GM12878 (cell line): Measurements from ENCODE around the gene HMOX1. TPM values are rescaled to one million over a fixed set of nuclear protein-coding genes. Genes with fewer than 3 reads are reported as not detected.
A peak's percentile ranks its signal among the peaks of the same experiment; 100 is the strongest.

Experiments used
- ATF2 ChIP-seq: IDR thresholded peaks from 2 replicates; pipeline ENCODE4 v1.6.1; 2012; ENCODE audit warnings: low read length, inconsistent platforms
- ATF7 ChIP-seq: fragments of 450-650 bp; IDR thresholded peaks from 2 replicates; pipeline ENCODE4 v1.6.1; 2016; ENCODE audit warnings: low read depth, mild to moderate bottlenecking
- DPF2 ChIP-seq: fragments of 450-650 bp; IDR thresholded peaks from 2 replicates; pipeline ENCODE4 v1.6.1; 2017; ENCODE audit warnings: mild to moderate bottlenecking
- E2F8 ChIP-seq: fragments of 450-650 bp; IDR thresholded peaks from 2 replicates; pipeline ENCODE4 v1.6.1; 2018; ENCODE audit warnings: mild to moderate bottlenecking, low read depth, moderate library complexity; ENCODE audit not compliant: partially characterized antibody
- EZH2 ChIP-seq: IDR thresholded peaks from 2 replicates; pipeline ENCODE4 v1.6.1; 2012; ENCODE audit warnings: low read depth, mild to moderate bottlenecking, control low read depth, inconsistent platforms, low read length, borderline replicate concordance; ENCODE audit not compliant: control insufficient read depth
- HDAC2 ChIP-seq: fragments of 200-600 bp; sonication (generic); IDR thresholded peaks from 2 replicates; pipeline ENCODE4 v1.6.1; 2017
- HDAC6 ChIP-seq: fragments of 200-600 bp; sonication (generic); IDR thresholded peaks from one replicate; pipeline ENCODE4 v1.8.0; 2017; ENCODE audit warnings: antibody characterized with exemption; ENCODE audit not compliant: unreplicated experiment
- MAX ChIP-seq: IDR thresholded peaks from 2 replicates; pipeline ENCODE4 v1.6.1; 2012; ENCODE audit warnings: low read depth, low read length, improper control_type of control experiment
- NFIC ChIP-seq: IDR thresholded peaks from 2 replicates; pipeline ENCODE4 v1.6.1; 2012; ENCODE audit warnings: low read depth, mild to moderate bottlenecking, inconsistent platforms, low read length, moderate library complexity
- NFYA ChIP-seq: IDR thresholded peaks from 2 replicates; pipeline ENCODE4 v1.6.1; 2011; ENCODE audit warnings: low read depth, mild to moderate bottlenecking, low read length, improper control_type of control experiment, borderline replicate concordance
- NKRF ChIP-seq: fragments of 450-650 bp; conservative IDR thresholded peaks from 2 replicates; pipeline ENCODE4 v1.6.1; 2017; ENCODE audit warnings: mild to moderate bottlenecking, moderate library complexity
- PBX3 ChIP-seq: IDR thresholded peaks from 2 replicates; pipeline ENCODE4 v1.6.1; 2011; ENCODE audit warnings: mild to moderate bottlenecking, low read depth, low read length, moderate library complexity; ENCODE audit not compliant: insufficient replicate concordance
- PKNOX1 ChIP-seq: fragments of 450-650 bp; IDR thresholded peaks from 2 replicates; pipeline ENCODE4 v1.6.1; 2016; ENCODE audit warnings: mild to moderate bottlenecking
- PML ChIP-seq: IDR thresholded peaks from 2 replicates; pipeline ENCODE4 v1.6.1; 2012; ENCODE audit warnings: low read length, inconsistent platforms
- POLR2AphosphoS5 ChIP-seq: IDR thresholded peaks from 2 replicates; pipeline ENCODE4 v1.6.1; 2011; ENCODE audit warnings: mild to moderate bottlenecking, low read length, inconsistent platforms
- RB1 ChIP-seq: fragments of 450-650 bp; formaldehyde crosslinking; IDR thresholded peaks from 2 replicates; pipeline ENCODE4 v1.6.1; 2017; ENCODE audit warnings: mild to moderate bottlenecking, borderline replicate concordance
- SPI1 ChIP-seq: IDR thresholded peaks from 2 replicates; pipeline ENCODE4 v1.6.1; 2011; ENCODE audit warnings: low read depth, mild to moderate bottlenecking, low read length, moderate library complexity, borderline replicate concordance; ENCODE audit not compliant: insufficient read depth
- TARDBP ChIP-seq: IDR thresholded peaks from 2 replicates; pipeline ENCODE4 v1.6.1; 2016; ENCODE audit warnings: borderline replicate concordance
- ZNF384 ChIP-seq: IDR thresholded peaks from 2 replicates; pipeline ENCODE4 v1.6.1; 2012; ENCODE audit warnings: low read depth, mild to moderate bottlenecking, low read length, improper control_type of control experiment, borderline replicate concordance
- polyA plus RNA-seq, 11 experiments: library from polyadenylated mRNA; depleted of rRNA in 4 of 11; unstranded in 6 of 11; stranded (reverse) in 5 of 11; fragments of >200 nt; fragmentation: Nextera tagmentation in 4 of 11; fragmentation: Illumina TruSeq in 1 of 11; extraction: Ambion mirVana in 4 of 11; extraction: Trizol in 1 of 11; gene quantifications; 1 replicate in 1 of 11; 2 replicates in 10 of 11; pipeline versions ENCODE4 v1.2.1 to v1.2.3, GENCODE V29; 2011 to 2016; ENCODE audit warnings: inconsistent platforms in 2 of 11, missing spikeins in 2 of 11, low read depth in 1 of 11
- total RNA-seq, 4 experiments: library from RNA; depleted of rRNA in 3 of 4; stranded (reverse); fragments of >200 nt in 3 of 4; fragmentation: Illumina TruSeq in 1 of 4; extraction: Trizol in 1 of 4; gene quantifications; 2 replicates each; pipeline versions ENCODE4 v1.2.1 to v1.2.3, GENCODE V29; 2013 to 2021

The HMOX1 gene
- total and polyA plus RNA-seq, 10 of the 15 experiments (the other 5 are each of a cell fraction or from before 2014, with no cell fraction given): 1.5 to 36.7 (median 18.8) TPM

- TF ChIP-seq MAX (no peak), SPI1 (peak; percentile 59; the same call in 1 of the 2 replicates), HDAC2 (no peak), TARDBP (no peak), PBX3 (no peak), ZNF384 (no peak), RB1 (no peak), ATF2 (no peak), NFYA (no peak), EZH2 (no peak), PKNOX1 (no peak), ATF7 (no peak), NFIC (no peak), E2F8 (no peak), NKRF (no peak), POLR2AphosphoS5 (no peak), DPF2 (peak; percentile 42; the same call in 1 of the 2 replicates), HDAC6 (no peak), PML (no peak)
These were observed 46.9 kb upstream of the HMOX1 start (continued) for GRCh38 chr22:35334004-35334403.
